Transverse colon (tissue), 4 donors: ENCODE data around the gene CDC42.

Experiments used
- EP300 ChIP-seq: sonication (generic); formaldehyde crosslinking; IDR thresholded peaks from one replicate; pipeline ENCODE4 v1.6.1; 2017; ENCODE audit warnings: antibody characterized with exemption, low read depth
- POLR2A ChIP-seq: fragments of 450-650 bp; IDR thresholded peaks from one replicate; pipeline ENCODE4 v1.6.1; 2016; ENCODE audit warnings: antibody characterized with exemption, mild to moderate bottlenecking, moderate library complexity
- POLR2AphosphoS5 ChIP-seq, 3 donors: sonication (generic); formaldehyde crosslinking; IDR thresholded peaks; one replicate each; pipeline ENCODE4 v1.6.1; 2016; ENCODE audit warnings: antibody characterized with exemption in 3 of 3
- TF ChIP-seq, protein P1 (sequence below), 5 experiments: fragments of 200-600 bp in 3 of 5; fragments of 450-650 bp in 2 of 5; sonication (generic) in 3 of 5; IDR thresholded peaks; 1 replicate in 2 of 5; 2 replicates in 3 of 5; pipeline ENCODE4 v1.5.1; 2016 to 2017; ENCODE audit warnings: antibody characterized with exemption in 5 of 5, inconsistent platforms in 3 of 5, mild to moderate bottlenecking in 2 of 5, moderate library complexity in 1 of 5

DNA sequence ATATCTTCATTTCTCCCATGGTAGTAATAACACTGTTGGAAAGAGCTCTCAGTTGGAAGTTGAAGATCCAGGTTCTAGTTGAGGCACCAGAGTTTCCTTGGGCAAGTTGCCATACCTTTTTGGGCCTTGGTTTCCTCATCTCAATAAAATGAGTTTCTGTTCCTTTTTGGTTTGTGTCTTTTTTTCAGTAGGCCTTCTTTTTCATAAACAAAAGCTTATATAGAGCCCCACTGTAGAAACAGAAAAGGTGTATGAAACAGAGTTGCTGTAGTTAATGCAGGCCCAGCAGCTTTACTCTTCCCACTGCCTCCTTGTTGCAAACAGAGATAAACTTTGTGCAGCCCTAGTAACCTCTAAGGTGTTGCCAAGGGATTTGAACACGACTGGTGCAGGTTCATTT, 48.7 kb downstream of the CDC42 start:
- no peak for TF ChIP-seq POLR2A
- TF ChIP-seq, protein P1, sequence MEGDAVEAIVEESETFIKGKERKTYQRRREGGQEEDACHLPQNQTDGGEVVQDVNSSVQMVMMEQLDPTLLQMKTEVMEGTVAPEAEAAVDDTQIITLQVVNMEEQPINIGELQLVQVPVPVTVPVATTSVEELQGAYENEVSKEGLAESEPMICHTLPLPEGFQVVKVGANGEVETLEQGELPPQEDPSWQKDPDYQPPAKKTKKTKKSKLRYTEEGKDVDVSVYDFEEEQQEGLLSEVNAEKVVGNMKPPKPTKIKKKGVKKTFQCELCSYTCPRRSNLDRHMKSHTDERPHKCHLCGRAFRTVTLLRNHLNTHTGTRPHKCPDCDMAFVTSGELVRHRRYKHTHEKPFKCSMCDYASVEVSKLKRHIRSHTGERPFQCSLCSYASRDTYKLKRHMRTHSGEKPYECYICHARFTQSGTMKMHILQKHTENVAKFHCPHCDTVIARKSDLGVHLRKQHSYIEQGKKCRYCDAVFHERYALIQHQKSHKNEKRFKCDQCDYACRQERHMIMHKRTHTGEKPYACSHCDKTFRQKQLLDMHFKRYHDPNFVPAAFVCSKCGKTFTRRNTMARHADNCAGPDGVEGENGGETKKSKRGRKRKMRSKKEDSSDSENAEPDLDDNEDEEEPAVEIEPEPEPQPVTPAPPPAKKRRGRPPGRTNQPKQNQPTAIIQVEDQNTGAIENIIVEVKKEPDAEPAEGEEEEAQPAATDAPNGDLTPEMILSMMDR (IDR thresholded peaks at IDR 0.05) = no peak
- TF ChIP-seq POLR2AphosphoS5 (IDR thresholded peaks at IDR 0.05) = no peak
- TF ChIP-seq EP300 = no peak
